K562 (cell line): ENCODE results near the gene TAS2R38. TPM values are rescaled to one million over a fixed set of nuclear protein-coding genes. Genes with fewer than 3 reads are reported as not detected.

Experiments used
- ATAC-seq: fragments of 200-7000 bp; cut with Tn5 transposase; 3 replicates; pipeline ENCODE4 v1.9.1; 2020; ENCODE audit warnings: moderate library complexity
- BruUV-seq: library from RNA; stranded (reverse); fragments of 400-500 nt; replicated peaks from 2 replicates; lab custom pipeline; 2021; lab: Mats Ljungman, UMichigan
- CTCF ChIA-PET: fragments of 300-600 bp; formaldehyde crosslinking; extraction: SDS; loops from one replicate; lab custom pipeline; 2021; ENCODE audit warnings: low intra/inter-chr PET ratio; lab: Yijun Ruan, JAX
- POLR2A ChIA-PET: fragments of 300-600, 350-650 bp; sonication (Branson Sonifier 250); formaldehyde crosslinking; extraction: SDS; loops from one replicate; lab custom pipeline; 2021; ENCODE audit warnings: antibody characterized with exemption, inconsistent platforms; lab: Yijun Ruan, JAX
- DNase-seq, 4 experiments: peaks; one replicate each; pipeline versions ENCODE4 v3.0.0 to v3.0.0-alpha.2; 2011 to 2018; ENCODE audit warnings: low spot score in 3 of 4, mixed read lengths in 3 of 4; ENCODE audit errors: extremely low read depth in 1 of 4
- FAIRE-seq: peaks from 2 replicates; lab custom pipeline; 2011; peaks lifted over from hg19 to GRCh38; lab: Jason Lieb, UNC
- H2AFZ ChIP-seq: 2 replicates; pipeline ENCODE4 v1.6.0; 2011; ENCODE audit warnings: low read depth, low read length, control low read depth, inconsistent platforms
- H3K27ac ChIP-seq: fragments of 200-600 bp; 3 replicates; pipeline ENCODE4 v1.8.0; 2011; ENCODE audit warnings: low read depth, mild to moderate bottlenecking, control low read depth, inconsistent platforms, low read length, moderate library complexity, mixed read lengths; ENCODE audit errors: extremely low read depth
- H3K27me3 ChIP-seq, 2 experiments: fragments of 300-600 bp in 1 of 2; 2 replicates in 1 of 2; 3 replicates in 1 of 2; pipeline versions ENCODE4 v1.6.0 to v1.8.0; 2011; ENCODE audit warnings: inconsistent platforms in 2 of 2, low read length in 2 of 2, mild to moderate bottlenecking in 1 of 2, mixed read lengths in 1 of 2, moderate library complexity in 1 of 2; ENCODE audit not compliant: control insufficient read depth in 2 of 2, insufficient read depth in 2 of 2
- H3K36me3 ChIP-seq: fragments of 300-600 bp; 3 replicates; pipeline ENCODE4 v1.8.0; 2011; ENCODE audit warnings: mild to moderate bottlenecking, low read length, inconsistent platforms; ENCODE audit not compliant: control insufficient read depth, insufficient read depth
- H3K4me1 ChIP-seq, 2 experiments: fragments of 200-600 bp in 1 of 2; replicated peaks in 1 of 2; 2 replicates in 1 of 2; 3 replicates in 1 of 2; pipeline versions ENCODE4 v1.5.1 to v1.8.0; 2011; ENCODE audit warnings: inconsistent platforms in 2 of 2, low read length in 2 of 2, mild to moderate bottlenecking in 1 of 2, mixed read lengths in 1 of 2, moderate library complexity in 1 of 2; ENCODE audit not compliant: control insufficient read depth in 2 of 2, insufficient read depth in 2 of 2
- H3K4me2 ChIP-seq: 2 replicates; pipeline ENCODE4 v1.6.1; 2011; ENCODE audit warnings: low read length, control low read depth, inconsistent platforms, mixed read lengths; ENCODE audit not compliant: insufficient read depth
- H3K4me3 ChIP-seq: fragments of 200-600 bp; sonication (generic), shearing (Covaris generic); 2 replicates; pipeline ENCODE4 v1.5.1; 2016; ENCODE audit warnings: control low read depth, inconsistent platforms
- H3K79me2 ChIP-seq: fragments of 200-600 bp; 3 replicates; pipeline ENCODE4 v1.8.0; 2011; ENCODE audit warnings: low read length, inconsistent platforms; ENCODE audit not compliant: control insufficient read depth, insufficient read depth
- H3K9ac ChIP-seq, 2 experiments: 2 replicates each; pipeline versions ENCODE4 v1.6.0 to v1.6.1; 2011; ENCODE audit warnings: low read depth in 2 of 2, low read length in 2 of 2, control low read depth in 1 of 2, inconsistent platforms in 1 of 2, mild to moderate bottlenecking in 1 of 2, mixed read lengths in 1 of 2; ENCODE audit not compliant: insufficient read depth in 1 of 2
- H3K9me1 ChIP-seq: one replicate; pipeline ENCODE4 v1.6.0; 2011; ENCODE audit warnings: inconsistent platforms, mild to moderate bottlenecking, low read length, moderate library complexity; ENCODE audit not compliant: control insufficient read depth, insufficient read depth
- H3K9me3 ChIP-seq: replicated peaks from 2 replicates; pipeline ENCODE4 v1.5.1; 2011; ENCODE audit warnings: low read depth, low read length, inconsistent platforms; ENCODE audit not compliant: control insufficient read depth, insufficient read depth
- H4K20me1 ChIP-seq: replicated peaks from 2 replicates; pipeline ENCODE4 v1.6.1; 2011; ENCODE audit warnings: low read length, inconsistent platforms, mixed read lengths; ENCODE audit not compliant: control insufficient read depth, insufficient read depth
- ID3 ChIP-seq, 2 experiments: fragments of 250-450 bp in 1 of 2; fragments of 450-650 bp in 1 of 2; sonication (Bioruptor Pico) in 1 of 2; IDR thresholded peaks; 2 replicates each; pipeline versions ENCODE4 v1.6.1 to v1.8.0; 2016 to 2021; ENCODE audit warnings: mild to moderate bottlenecking in 2 of 2, moderate library complexity in 2 of 2, missing compliant biosample characterization in 1 of 2, missing genetic modification characterization in 1 of 2
- POLR2H ChIP-seq: IDR thresholded peaks from 2 replicates; pipeline ENCODE4 v1.6.1; 2016; ENCODE audit warnings: missing genetic modification characterization, low read depth, mild to moderate bottlenecking, control low read depth, missing compliant biosample characterization, moderate library complexity
- PURB ChIP-seq: sonication (generic); formaldehyde crosslinking; IDR thresholded peaks from 2 replicates; pipeline ENCODE4 v1.9.0; 2021; ENCODE audit warnings: low read depth, mild to moderate bottlenecking, missing genetic modification reagents
- SAP30 ChIP-seq: fragments of 200-600 bp; sonication (generic); IDR thresholded peaks from 2 replicates; pipeline ENCODE4 v1.6.1; 2012; ENCODE audit warnings: borderline replicate concordance, low read depth, mild to moderate bottlenecking, moderate library complexity, low read length, control low read depth, inconsistent platforms; ENCODE audit not compliant: insufficient read depth, poor library complexity, severe bottlenecking
- SIN3A ChIP-seq, 2 experiments: fragments of 150-350 bp in 1 of 2; IDR thresholded peaks; 2 replicates each; pipeline ENCODE4 v1.6.1; 2011 to 2016; ENCODE audit warnings: borderline replicate concordance in 2 of 2, low read depth in 2 of 2, low read length in 2 of 2, mild to moderate bottlenecking in 2 of 2, moderate library complexity in 2 of 2; ENCODE audit not compliant: control insufficient read depth in 1 of 2
- SNIP1 ChIP-seq: fragments of 450-650 bp; IDR thresholded peaks from 2 replicates; pipeline ENCODE4 v1.7.1; 2017; ENCODE audit warnings: low read depth, mild to moderate bottlenecking
- USF1 ChIP-seq: sonication (generic); formaldehyde crosslinking; IDR thresholded peaks from 2 replicates; pipeline ENCODE4 v1.9.0; 2022; ENCODE audit warnings: mild to moderate bottlenecking, missing genetic modification reagents
- ZNF133 ChIP-seq: fragments of 250-450 bp; sonication (Bioruptor Pico); IDR thresholded peaks from 2 replicates; pipeline ENCODE4 v1.4.0; 2020; ENCODE audit warnings: mild to moderate bottlenecking
- ZNF224 ChIP-seq: sonication (generic); formaldehyde crosslinking; IDR thresholded peaks from 2 replicates; pipeline ENCODE4 v1.8.0; 2022; ENCODE audit warnings: mild to moderate bottlenecking, missing genetic modification reagents
- ZNF23 ChIP-seq: fragments of 250-450 bp; sonication (Bioruptor Pico); IDR thresholded peaks from 2 replicates; pipeline ENCODE4 v1.4.0; 2020; ENCODE audit warnings: mild to moderate bottlenecking
- ZNF551 ChIP-seq: fragments of 250-450 bp; sonication (Bioruptor Pico); IDR thresholded peaks from 2 replicates; pipeline ENCODE4 v1.5.0; 2021; ENCODE audit warnings: mild to moderate bottlenecking, moderate library complexity
- ZNF740 ChIP-seq, 3 experiments: fragments of 200-800 bp in 1 of 3; sonication (Bioruptor generic) in 1 of 3; sonication (generic) in 1 of 3; formaldehyde crosslinking in 1 of 3; IDR thresholded peaks; 2 replicates each; pipeline versions ENCODE4 v1.6.1 to v1.8.0; 2016 to 2022; ENCODE audit warnings: mild to moderate bottlenecking in 2 of 3, missing compliant biosample characterization in 2 of 3, missing genetic modification characterization in 2 of 3, missing genetic modification reagents in 1 of 3
- WGBS: fragments of 100-300 bp; shearing (Covaris generic); methylation state at CpG from one replicate; pipeline ENCODE4 v1.1.6; 2016; ENCODE audit warnings: low coverage, mixed read lengths; ENCODE audit not compliant: insufficient coverage; ENCODE audit errors: missing lambda C conversion rate; 5-methylcytosine and 5-hydroxymethylcytosine counted together
- in situ Hi-C: fragments of 300-500 bp; cut with MboI; formaldehyde crosslinking; loops from 4 replicates; pipeline ENCODE4 v1.15.0; 2018; ENCODE audit warnings: inconsistent platforms, mixed read lengths
- intact Hi-C: fragments of 100-400 bp; cut with micrococcal nuclease; formaldehyde crosslinking; loops from 2 replicates; pipeline ENCODE4 v1.14.2; 2022
- polyA plus RNA-seq, 8 experiments: library from polyadenylated mRNA; depleted of rRNA in 4 of 8; stranded (reverse) in 5 of 8; unstranded in 3 of 8; fragments of >200 nt; fragmentation: Nextera tagmentation in 2 of 8; fragmentation: Illumina TruSeq in 1 of 8; extraction: Ambion mirVana in 2 of 8; extraction: Trizol in 1 of 8; gene quantifications; 2 replicates each; pipeline versions ENCODE4 v1.2.1 to v1.2.3, GENCODE V29; 2011 to 2014; ENCODE audit warnings: inconsistent platforms in 1 of 8, missing spikeins in 1 of 8
- total RNA-seq, 7 experiments: library from RNA; depleted of rRNA in 6 of 7; stranded (reverse); fragments of >200 nt in 6 of 7; fragmentation: Illumina TruSeq in 2 of 7; extraction: Trizol in 2 of 7; gene quantifications; 2 replicates each; pipeline versions ENCODE4 v1.2.1 to v1.2.3, GENCODE V29; 2011 to 2021; ENCODE audit warnings: low replicate concordance in 1 of 7

The TAS2R38 gene
- total and polyA plus RNA-seq, 9 of the 15 experiments (the other 6 are each of a cell fraction or from before 2014, with no cell fraction given) = not detected

GRCh38 chr7:141978351-141978750, 4.8 kb upstream of the TAS2R38 start (continued):
- TF ChIP-seq ID3 (CRISPR knock-in tag; IDR thresholded peaks at IDR 0.05) (no peak), ID3 (tag; IDR thresholded peaks at IDR 0.05) (no peak), ZNF23 (no peak), ZNF551 (CRISPR knock-in tag) (no peak), USF1 (CRISPR knock-in tag) (no peak), SIN3A (IDR thresholded peaks at IDR 0.05; ENCODE audit: borderline replicate concordance in 2 of 2, control insufficient read depth in 1 of 2, low read depth in 2 of 2, low read length in 2 of 2) (no peak), SNIP1 (no peak), ZNF133 (CRISPR knock-in tag) (no peak)
- TF ChIP-seq, all 486 proteins: peak for 0

GRCh38 chr7:141976524-141977245, 3.1 kb upstream of the TAS2R38 start:
- H3K9ac ChIP-seq = no peak overlapping the region
- in situ Hi-C loops = no loop called here
- no peaks in the 10 kb centered on the region for H3K4me1 ChIP-seq
- TF ChIP-seq SAP30 (no peak), ZNF740 (CRISPR knock-in tag; IDR thresholded peaks at IDR 0.05) (0 out of 2 replicates have a peak, but pooled peaks have one; percentile 29), ZNF740 (tag; IDR thresholded peaks at IDR 0.05) (no peak), PURB (CRISPR knock-in tag) (no peak), ZNF224 (CRISPR knock-in tag) (no peak), POLR2H (no peak)

More at GRCh38 chr7:141976524-141977245, 3.1 kb upstream of the TAS2R38 start:
- H4K20me1 ChIP-seq = no peaks in the 10 kb centered on the region
- H3K36me3 ChIP-seq = no peaks in the 10 kb centered on the region
- WGBS = 0% methylated on average over 11 of the region's 11 CpGs
- H3K4me2 ChIP-seq = no peak overlapping the region
- no peaks in the 10 kb centered on the region for H3K9me3 ChIP-seq
- ChIA-PET CTCF (interaction anchor here (1.3 kb wide), 1 partner anchor 325 kb away, joined by 5 read pairs; no protein-coding TSS in a partner anchor), POLR2A (no interaction called here)
- H3K79me2 ChIP-seq = no peaks in the 10 kb centered on the region
- DNase-seq = no peak
- H3K9me1 ChIP-seq = no peaks in the 10 kb centered on the region
- BruUV-seq = no TSS peak
- no peak overlapping the region for H3K4me3 ChIP-seq
- intact Hi-C loops = loop anchor here (1.0 to 10.0 kb wide), 4 partner anchors 212 to 326 kb away; no protein-coding TSS in a partner anchor
- H3K27me3 ChIP-seq = no peaks in the 10 kb centered on the region
- no peak for ATAC-seq
- H3K27ac ChIP-seq = no peak overlapping the region
- no peak overlapping the region for H2AFZ ChIP-seq
- FAIRE-seq = no peak
